ENCODE measurements around the gene PER2. TPM values are rescaled to one million over a fixed set of nuclear protein-coding genes. Genes with fewer than 3 reads are reported as not detected.

The PER2 gene
- total RNA-seq, 1 donor from 2014 or later, result 11.7 TPM

DNA sequence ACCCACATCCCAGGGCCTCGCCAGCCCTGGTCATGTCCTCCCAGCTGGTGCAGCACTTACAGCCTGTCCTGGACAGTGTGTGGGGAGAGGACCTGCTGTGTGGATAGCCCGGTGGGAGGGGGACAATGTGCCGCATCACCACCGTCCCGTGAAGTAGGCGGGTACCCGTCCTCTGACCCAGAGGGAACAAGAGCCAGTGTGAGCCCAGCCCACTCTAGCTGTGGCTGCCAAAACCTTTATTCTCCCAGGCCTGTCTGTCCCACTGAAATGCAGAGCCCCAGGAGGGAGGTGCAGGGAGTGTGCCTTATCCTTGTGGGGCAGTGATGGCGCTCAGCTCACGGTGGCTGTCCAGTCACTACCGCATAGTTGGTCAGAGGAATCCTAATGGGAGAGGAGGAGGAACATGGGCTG is 33.6 kb upstream of the PER2 start:
- peak overlapping the region; percentile 79 for H3K4me3 Mint-ChIP-seq
- peaks cover 13% of the 10 kb centered on the region for H3K4me1 Mint-ChIP-seq
- TF ChIP-seq, protein P1, sequence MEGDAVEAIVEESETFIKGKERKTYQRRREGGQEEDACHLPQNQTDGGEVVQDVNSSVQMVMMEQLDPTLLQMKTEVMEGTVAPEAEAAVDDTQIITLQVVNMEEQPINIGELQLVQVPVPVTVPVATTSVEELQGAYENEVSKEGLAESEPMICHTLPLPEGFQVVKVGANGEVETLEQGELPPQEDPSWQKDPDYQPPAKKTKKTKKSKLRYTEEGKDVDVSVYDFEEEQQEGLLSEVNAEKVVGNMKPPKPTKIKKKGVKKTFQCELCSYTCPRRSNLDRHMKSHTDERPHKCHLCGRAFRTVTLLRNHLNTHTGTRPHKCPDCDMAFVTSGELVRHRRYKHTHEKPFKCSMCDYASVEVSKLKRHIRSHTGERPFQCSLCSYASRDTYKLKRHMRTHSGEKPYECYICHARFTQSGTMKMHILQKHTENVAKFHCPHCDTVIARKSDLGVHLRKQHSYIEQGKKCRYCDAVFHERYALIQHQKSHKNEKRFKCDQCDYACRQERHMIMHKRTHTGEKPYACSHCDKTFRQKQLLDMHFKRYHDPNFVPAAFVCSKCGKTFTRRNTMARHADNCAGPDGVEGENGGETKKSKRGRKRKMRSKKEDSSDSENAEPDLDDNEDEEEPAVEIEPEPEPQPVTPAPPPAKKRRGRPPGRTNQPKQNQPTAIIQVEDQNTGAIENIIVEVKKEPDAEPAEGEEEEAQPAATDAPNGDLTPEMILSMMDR (IDR thresholded peaks at IDR 0.05; ENCODE audit: unreplicated experiment), result no peak
- H3K27me3 Mint-ChIP-seq (ENCODE audit: low read depth), result peaks cover 3% of the 10 kb centered on the region
- DNase-seq (ENCODE audit: low spot score in 2 of 2, unreplicated experiment in 2 of 2), result no peak
- H3K9me3 Mint-ChIP-seq, result peaks cover 6% of the 10 kb centered on the region
- no peak overlapping the region for H3K27ac Mint-ChIP-seq
- peaks cover 22% of the 10 kb centered on the region for H3K36me3 Mint-ChIP-seq

DNA sequence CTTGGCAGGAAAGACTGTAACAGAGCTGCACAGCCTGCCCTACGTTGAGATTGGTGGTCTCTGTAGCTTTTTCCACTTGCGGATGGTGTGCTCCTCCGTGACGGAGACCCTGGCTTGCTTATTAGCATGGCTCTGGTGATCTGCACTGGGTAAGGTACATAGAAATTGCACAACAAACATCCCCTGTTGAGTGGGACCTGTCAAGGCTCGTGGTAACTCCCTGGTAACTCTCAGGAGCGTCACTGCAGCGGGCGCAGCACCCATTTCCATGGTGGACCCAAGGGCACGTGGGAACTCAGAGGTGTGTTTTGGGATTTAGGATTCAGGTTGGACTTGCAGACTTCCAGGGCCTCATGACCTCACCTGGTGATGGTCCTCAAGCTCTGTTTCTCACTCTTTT is 33.1 kb upstream of the PER2 start:
- no peak for DNase-seq (ENCODE audit: low spot score in 2 of 2, unreplicated experiment in 2 of 2)
- Mint-ChIP-seq H3K27me3 (ENCODE audit: low read depth) (peaks cover 7% of the 10 kb centered on the region), H3K36me3 (peaks cover 18% of the 10 kb centered on the region), H3K4me1 (peaks cover 13% of the 10 kb centered on the region), H3K9me3 (peaks cover 6% of the 10 kb centered on the region), H3K4me3 (peak overlapping the region; percentile 79), H3K27ac (no peak overlapping the region)
- TF ChIP-seq, protein P1 (IDR thresholded peaks at IDR 0.05; ENCODE audit: unreplicated experiment), result no peak

DNA sequence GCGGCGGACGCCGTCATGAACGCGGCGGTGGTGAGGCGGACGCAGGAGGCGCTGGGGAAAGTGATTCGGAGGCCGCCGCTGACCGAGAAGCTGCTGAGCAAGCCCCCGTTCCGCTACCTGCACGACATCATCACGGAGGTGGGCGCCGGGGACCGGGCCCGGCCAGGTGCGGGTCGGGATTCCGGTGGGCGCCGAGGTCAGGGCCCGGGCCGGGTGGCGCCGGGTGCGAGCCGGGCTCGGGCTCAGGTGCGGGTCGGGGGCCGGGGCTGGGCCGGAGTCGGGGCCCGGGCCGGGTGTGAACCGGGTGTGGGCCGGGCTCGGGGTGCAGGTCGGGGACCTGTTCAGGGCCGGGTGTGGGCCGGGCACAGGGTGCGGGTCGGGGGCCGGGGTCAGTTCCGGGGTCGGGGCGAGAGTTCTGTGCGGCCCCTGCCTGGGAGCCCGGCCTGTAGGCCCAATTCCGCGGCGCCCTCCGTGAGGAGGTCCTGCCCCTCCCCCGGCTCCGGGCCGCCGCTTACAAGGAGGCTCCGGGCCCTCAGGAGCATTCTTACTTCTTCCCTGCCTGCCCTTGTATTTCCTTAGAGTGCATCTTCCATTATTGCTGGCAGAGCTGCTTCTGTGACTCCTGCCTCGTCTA is 32.4 kb upstream of the PER2 start:
- peak in 1 of 2 experiments; percentile 43 for DNase-seq (ENCODE audit: low spot score in 2 of 2, unreplicated experiment in 2 of 2)
- H3K4me1 Mint-ChIP-seq, result peaks cover 13% of the 10 kb centered on the region
- peaks cover 6% of the 10 kb centered on the region for H3K9me3 Mint-ChIP-seq
- H3K27me3 Mint-ChIP-seq (ENCODE audit: low read depth), result peaks cover 8% of the 10 kb centered on the region
- peak overlapping the region; percentile 79 for H3K4me3 Mint-ChIP-seq
- peak overlapping the region; percentile 72 for H3K27ac Mint-ChIP-seq
- TF ChIP-seq, protein P1 (IDR thresholded peaks at IDR 0.05; ENCODE audit: unreplicated experiment), result no peak
- H3K36me3 Mint-ChIP-seq, result peaks cover 13% of the 10 kb centered on the region

DNA sequence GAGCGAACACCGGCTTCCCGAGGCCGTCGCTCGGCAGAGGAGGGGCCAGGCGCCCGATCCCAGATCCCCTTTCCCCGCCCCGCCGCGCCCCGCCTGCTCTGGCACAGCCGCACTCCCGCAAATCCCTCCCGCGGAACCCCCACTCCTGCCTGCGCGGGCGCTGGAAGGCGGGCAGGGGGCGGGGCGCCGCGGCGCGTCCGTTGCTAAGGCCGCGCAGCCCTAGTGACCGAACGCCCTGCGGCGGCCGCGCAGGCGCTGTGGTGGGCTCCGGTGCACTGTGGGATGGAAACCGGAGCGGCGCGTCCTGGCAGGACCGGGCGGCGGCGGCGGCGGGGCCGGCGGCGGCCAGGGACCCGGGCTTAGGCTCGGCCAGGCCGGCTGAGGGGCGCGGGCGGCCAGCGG is 31.8 kb upstream of the PER2 start, which contains the start of gene TRAF3IP1:
TSS of gene TRAF3IP1 (plus strand) at position 273 of the 402 bp plus-strand sequence. CDS start 145 bp downstream, outside the sequence.
- DNase-seq (ENCODE audit: low spot score in 2 of 2, unreplicated experiment in 2 of 2), result peak; percentile 97
- Mint-ChIP-seq H3K9me3 (peaks cover 6% of the 10 kb centered on the region), H3K4me1 (peaks cover 13% of the 10 kb centered on the region), H3K27ac (peak within 1 kb of the TSS; percentile 72), H3K36me3 (peaks cover 8% of the 10 kb centered on the region), H3K4me3 (peak within 1 kb of the TSS; percentile 79), H3K27me3 (ENCODE audit: low read depth) (peaks cover 8% of the 10 kb centered on the region)
- TF ChIP-seq, protein P1 (IDR thresholded peaks at IDR 0.05; ENCODE audit: unreplicated experiment), result no peak

DNA sequence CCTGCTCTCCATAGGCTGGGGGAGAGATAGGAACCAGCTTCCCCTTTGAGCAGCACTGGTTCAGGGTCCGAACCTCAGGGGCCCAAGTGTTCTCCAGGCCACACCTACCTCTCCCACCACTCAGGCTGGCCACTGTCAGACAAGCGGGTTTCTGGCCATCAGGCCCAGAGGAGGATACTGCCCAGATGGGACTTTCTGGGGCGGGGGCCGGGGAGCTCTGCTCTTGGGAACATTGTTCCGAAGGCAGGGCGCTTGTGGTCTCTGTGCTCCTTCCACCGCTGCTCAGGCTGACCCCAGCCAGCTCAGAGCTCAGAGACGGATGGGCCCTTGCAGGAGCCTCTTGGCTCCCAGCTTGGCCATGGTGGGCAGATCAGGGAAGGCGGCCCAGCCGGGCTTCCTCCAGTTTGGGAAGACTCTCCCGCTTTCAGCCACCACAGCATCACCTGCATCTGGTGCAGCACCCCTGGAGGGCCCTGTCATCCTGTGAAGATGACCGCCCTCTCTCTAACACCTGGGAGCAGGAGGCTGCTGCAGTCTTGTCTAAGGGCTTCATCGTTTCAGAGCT is 26.7 kb upstream of the PER2 start:
- DNase-seq (ENCODE audit: low spot score in 2 of 2, unreplicated experiment in 2 of 2), result no peak
- Mint-ChIP-seq H3K9me3 (peaks cover 6% of the 10 kb centered on the region), H3K27me3 (ENCODE audit: low read depth) (peaks cover 8% of the 10 kb centered on the region), H3K36me3 (no peaks in the 10 kb centered on the region), H3K4me3 (no peak overlapping the region), H3K4me1 (peaks cover 3% of the 10 kb centered on the region), H3K27ac (no peak overlapping the region)
- TF ChIP-seq, protein P1 (IDR thresholded peaks at IDR 0.05; ENCODE audit: unreplicated experiment), result no peak

Measured in mesothelial cell of epicardium (in vitro differentiated cells).